ENCODE data around the gene CTDP1. TPM values are rescaled to one million over a fixed set of nuclear protein-coding genes. Genes with fewer than 3 reads are reported as not detected.
"Not testable (repeated sequence)": the region's sequence is repeated elsewhere in the genome, so short reads cannot be mapped to it uniquely, and the experiment has no call there.

The CTDP1 gene
- total and polyA plus RNA-seq, 2 experiments from 2014 or later, result 23.3 to 30.2 TPM

GRCh38 chr18:79749251-79750191, 69.9 kb downstream of the CTDP1 start:
- Histone ChIP-seq H3K4me3 (no peak overlapping the region), H3K27me3 (no peaks in the 10 kb centered on the region), H3K4me1 (ENCODE audit: low read depth) (no peaks in the 10 kb centered on the region), H3K9me3 (ENCODE audit: low read depth) (no peaks in the 10 kb centered on the region), H3K36me3 (peaks cover 5% of the 10 kb centered on the region), H3K27ac (no peak overlapping the region)
- peak in 1 of 2 donors; percentile 74 for DNase-seq (ENCODE audit: low read depth in 1 of 2, low spot score in 1 of 2)
- no peak for TF ChIP-seq CTCF (IDR thresholded peaks at IDR 0.05; ENCODE audit: low read depth, low read length)

GRCh38 chr18:79750980-79751571, 71.5 kb downstream of the CTDP1 start:
- no peaks in the 10 kb centered on the region for H3K4me1 ChIP-seq (ENCODE audit: low read depth)
- no peak overlapping the region for H3K27ac ChIP-seq
- no peak for TF ChIP-seq CTCF (IDR thresholded peaks at IDR 0.05; ENCODE audit: low read depth, low read length)
- H3K4me3 ChIP-seq, result no peak overlapping the region
- no peaks in the 10 kb centered on the region for H3K9me3 ChIP-seq (ENCODE audit: low read depth)
- H3K27me3 ChIP-seq, result no peaks in the 10 kb centered on the region
- no peak for DNase-seq (ENCODE audit: low read depth in 1 of 2, low spot score in 1 of 2)
- H3K36me3 ChIP-seq, result peaks cover 7% of the 10 kb centered on the region

- DNase-seq (ENCODE audit: low read depth in 1 of 2, low spot score in 1 of 2); H3K27ac ChIP-seq; H3K9me3 ChIP-seq (ENCODE audit: low read depth); H3K4me1 ChIP-seq (ENCODE audit: low read depth); H3K36me3 ChIP-seq; H3K4me3 ChIP-seq; H3K27me3 ChIP-seq: not testable (repeated sequence)
These were observed 72.4 kb downstream of the CTDP1 start for GRCh38 chr18:79751918-79752578.

GRCh38 chr18:79752946-79753345, 73.3 kb downstream of the CTDP1 start:
- H3K9me3 ChIP-seq (ENCODE audit: low read depth); H3K4me1 ChIP-seq (ENCODE audit: low read depth); DNase-seq (ENCODE audit: low read depth in 1 of 2, low spot score in 1 of 2); H3K36me3 ChIP-seq; H3K4me3 ChIP-seq; H3K27me3 ChIP-seq; H3K27ac ChIP-seq: not testable (repeated sequence)

GRCh38 chr18:79753391-79753851, 73.8 kb downstream of the CTDP1 start:
- H3K4me3 ChIP-seq, result no peak overlapping the region
- no peak for DNase-seq (ENCODE audit: low read depth in 1 of 2, low spot score in 1 of 2)
- peaks cover 7% of the 10 kb centered on the region for H3K36me3 ChIP-seq
- no peaks in the 10 kb centered on the region for H3K27me3 ChIP-seq
- H3K4me1 ChIP-seq (ENCODE audit: low read depth), result no peaks in the 10 kb centered on the region
- H3K27ac ChIP-seq, result no peak overlapping the region
- no peaks in the 10 kb centered on the region for H3K9me3 ChIP-seq (ENCODE audit: low read depth)
- TF ChIP-seq CTCF (IDR thresholded peaks at IDR 0.05; ENCODE audit: low read depth, low read length), result no peak

GRCh38 chr18:79754022-79754761, 74.6 kb downstream of the CTDP1 start:
- no peak overlapping the region for H3K27ac ChIP-seq
- TF ChIP-seq CTCF (IDR thresholded peaks at IDR 0.05; ENCODE audit: low read depth, low read length), result no peak
- no peak for DNase-seq (ENCODE audit: low read depth in 1 of 2, low spot score in 1 of 2)
- no peak overlapping the region for H3K4me3 ChIP-seq
- no peaks in the 10 kb centered on the region for H3K4me1 ChIP-seq (ENCODE audit: low read depth)
- no peaks in the 10 kb centered on the region for H3K27me3 ChIP-seq
- H3K36me3 ChIP-seq, result peaks cover 7% of the 10 kb centered on the region
- H3K9me3 ChIP-seq (ENCODE audit: low read depth), result no peaks in the 10 kb centered on the region
